ENCODE results near the gene TDRD6. TPM values are rescaled to one million over a fixed set of nuclear protein-coding genes. Genes with fewer than 3 reads are reported as not detected.
A peak's percentile ranks its signal among the peaks of the same experiment; 100 is the strongest.

Gene TDRD6
- total RNA-seq, 2 donors from 2014 or later, result 0.09 to 0.20 TPM

DNA sequence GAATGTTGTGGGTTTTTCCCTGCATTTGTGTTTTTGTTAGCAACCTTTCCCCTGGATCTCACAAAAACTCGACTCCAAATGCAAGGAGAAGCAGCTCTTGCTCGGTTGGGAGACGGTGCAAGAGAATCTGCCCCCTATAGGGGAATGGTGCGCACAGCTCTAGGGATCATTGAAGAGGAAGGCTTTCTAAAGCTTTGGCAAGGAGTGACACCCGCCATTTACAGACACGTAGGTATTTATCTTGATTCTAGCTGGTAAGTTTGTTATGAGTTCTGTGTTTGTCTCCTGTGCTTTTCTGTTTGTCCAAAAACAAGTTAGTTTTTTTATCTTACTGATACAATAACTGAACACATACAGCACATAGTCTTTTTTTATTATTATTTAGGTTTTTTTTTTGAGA is 31.9 kb upstream of the TDRD6 start:
- H3K4me1 ChIP-seq (ENCODE audit: control insufficient read depth, insufficient read depth, low read length), result no peaks in the 10 kb centered on the region
- Mint-ChIP-seq H3K4me3 (no peak overlapping the region), H3K9me3 (no peaks in the 10 kb centered on the region), H3K27ac (no peak overlapping the region), H3K27me3 (ENCODE audit: insufficient read depth) (peaks cover 15% of the 10 kb centered on the region), H3K36me3 (ENCODE audit: low read depth) (peaks cover 2% of the 10 kb centered on the region), H3K4me1 (peaks cover 11% of the 10 kb centered on the region)
- WGBS, 2 experiments (ENCODE audit: insufficient coverage in 1 of 2, insufficient read length in 1 of 2), result 33 to 36% methylated on average over 3 to 6 of the region's 6 CpGs
- peak; percentile 91 for DNase-seq
- no peak overlapping the region for H3K9ac ChIP-seq (ENCODE audit: extremely low read depth, low read length, poor library complexity, severe bottlenecking)
- no peak overlapping the region for H3K27ac ChIP-seq (ENCODE audit: low read depth, low read length)
- no peak overlapping the region for H3K4me3 ChIP-seq (ENCODE audit: low read length)
- no peaks in the 10 kb centered on the region for H3K9me3 ChIP-seq (ENCODE audit: control insufficient read depth, low read length)
- TF ChIP-seq, protein P1, sequence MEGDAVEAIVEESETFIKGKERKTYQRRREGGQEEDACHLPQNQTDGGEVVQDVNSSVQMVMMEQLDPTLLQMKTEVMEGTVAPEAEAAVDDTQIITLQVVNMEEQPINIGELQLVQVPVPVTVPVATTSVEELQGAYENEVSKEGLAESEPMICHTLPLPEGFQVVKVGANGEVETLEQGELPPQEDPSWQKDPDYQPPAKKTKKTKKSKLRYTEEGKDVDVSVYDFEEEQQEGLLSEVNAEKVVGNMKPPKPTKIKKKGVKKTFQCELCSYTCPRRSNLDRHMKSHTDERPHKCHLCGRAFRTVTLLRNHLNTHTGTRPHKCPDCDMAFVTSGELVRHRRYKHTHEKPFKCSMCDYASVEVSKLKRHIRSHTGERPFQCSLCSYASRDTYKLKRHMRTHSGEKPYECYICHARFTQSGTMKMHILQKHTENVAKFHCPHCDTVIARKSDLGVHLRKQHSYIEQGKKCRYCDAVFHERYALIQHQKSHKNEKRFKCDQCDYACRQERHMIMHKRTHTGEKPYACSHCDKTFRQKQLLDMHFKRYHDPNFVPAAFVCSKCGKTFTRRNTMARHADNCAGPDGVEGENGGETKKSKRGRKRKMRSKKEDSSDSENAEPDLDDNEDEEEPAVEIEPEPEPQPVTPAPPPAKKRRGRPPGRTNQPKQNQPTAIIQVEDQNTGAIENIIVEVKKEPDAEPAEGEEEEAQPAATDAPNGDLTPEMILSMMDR (conservative IDR thresholded peaks at IDR 0.05), result peak; percentile 89
- no peaks in the 10 kb centered on the region for H3K36me3 ChIP-seq (ENCODE audit: control insufficient read depth, insufficient read depth, low read length)
- peaks cover 22% of the 10 kb centered on the region for H3K27me3 ChIP-seq (ENCODE audit: control insufficient read depth, insufficient read depth, low read length, poor library complexity, severe bottlenecking)

DNA sequence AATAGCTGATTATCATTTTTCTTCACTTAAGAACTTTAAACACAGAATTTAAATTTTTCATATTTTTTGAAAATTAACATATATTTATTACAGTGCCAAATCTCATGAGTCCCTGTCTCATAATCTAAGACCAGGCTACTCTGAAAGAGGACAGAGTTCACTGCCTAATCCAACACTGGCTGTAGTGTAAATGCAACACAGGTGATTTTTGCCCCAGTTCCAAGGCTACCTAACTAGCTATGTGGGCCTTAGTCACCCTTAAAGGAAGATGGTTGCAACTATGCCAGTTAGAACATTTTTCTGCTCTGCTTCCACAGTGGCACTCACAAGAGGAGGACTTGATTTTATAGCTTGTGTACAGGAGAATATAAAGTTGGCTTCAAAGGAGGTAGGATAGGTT is 30.0 kb upstream of the TDRD6 start:
- H3K4me1 Mint-ChIP-seq, result peaks cover 8% of the 10 kb centered on the region
- no peak overlapping the region for H3K27ac Mint-ChIP-seq
- no peaks in the 10 kb centered on the region for H3K9me3 ChIP-seq (ENCODE audit: control insufficient read depth, low read length)
- H3K27me3 Mint-ChIP-seq (ENCODE audit: insufficient read depth), result peaks cover 15% of the 10 kb centered on the region
- no peaks in the 10 kb centered on the region for H3K4me1 ChIP-seq (ENCODE audit: control insufficient read depth, insufficient read depth, low read length)
- no peak overlapping the region for H3K27ac ChIP-seq (ENCODE audit: low read depth, low read length)
- no peaks in the 10 kb centered on the region for H3K36me3 ChIP-seq (ENCODE audit: control insufficient read depth, insufficient read depth, low read length)
- H3K27me3 ChIP-seq (ENCODE audit: control insufficient read depth, insufficient read depth, low read length, poor library complexity, severe bottlenecking), result peaks cover 22% of the 10 kb centered on the region
- TF ChIP-seq, protein P1 (conservative IDR thresholded peaks at IDR 0.05), result no peak
- no peak for DNase-seq
- H3K9me3 Mint-ChIP-seq, result no peaks in the 10 kb centered on the region
- no peak overlapping the region for H3K4me3 ChIP-seq (ENCODE audit: low read length)
- H3K9ac ChIP-seq (ENCODE audit: extremely low read depth, low read length, poor library complexity, severe bottlenecking), result no peak overlapping the region
- H3K36me3 Mint-ChIP-seq (ENCODE audit: low read depth), result peaks cover 2% of the 10 kb centered on the region
- H3K4me3 Mint-ChIP-seq, result no peak overlapping the region

DNA sequence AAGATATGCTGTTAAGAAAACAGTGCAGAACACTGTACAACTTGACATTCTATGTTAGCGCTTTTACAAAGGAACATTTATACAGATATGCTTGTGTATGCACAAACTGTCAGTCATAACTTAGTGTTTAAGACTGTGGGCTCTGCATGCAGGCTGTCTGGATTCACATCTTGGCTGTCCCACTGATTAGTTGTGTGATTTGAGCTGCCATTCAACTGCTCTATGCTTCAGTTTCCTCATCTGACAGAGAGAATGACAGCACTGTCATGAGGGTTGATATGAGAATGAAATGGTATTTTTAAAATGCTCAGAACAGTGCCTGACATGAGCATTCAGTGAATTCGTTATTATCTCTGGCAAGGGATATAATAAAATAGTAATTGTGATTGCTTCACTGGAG is 26.2 kb upstream of the TDRD6 start:
- Histone ChIP-seq H3K27me3 (ENCODE audit: control insufficient read depth, insufficient read depth, low read length, poor library complexity, severe bottlenecking) (no peaks in the 10 kb centered on the region), H3K4me3 (ENCODE audit: low read length) (no peak overlapping the region), H3K4me1 (ENCODE audit: control insufficient read depth, insufficient read depth, low read length) (no peaks in the 10 kb centered on the region), H3K27ac (ENCODE audit: low read depth, low read length) (no peak overlapping the region), H3K36me3 (ENCODE audit: control insufficient read depth, insufficient read depth, low read length) (no peaks in the 10 kb centered on the region), H3K9ac (ENCODE audit: extremely low read depth, low read length, poor library complexity, severe bottlenecking) (no peak overlapping the region), H3K9me3 (ENCODE audit: control insufficient read depth, low read length) (no peaks in the 10 kb centered on the region)
- no peak for DNase-seq
- Mint-ChIP-seq H3K27me3 (ENCODE audit: insufficient read depth) (no peaks in the 10 kb centered on the region), H3K9me3 (no peaks in the 10 kb centered on the region), H3K4me3 (no peak overlapping the region), H3K27ac (no peak overlapping the region), H3K4me1 (peaks cover 3% of the 10 kb centered on the region), H3K36me3 (ENCODE audit: low read depth) (no peaks in the 10 kb centered on the region)
- WGBS, 2 experiments (ENCODE audit: insufficient coverage in 1 of 2, insufficient read length in 1 of 2), result 84 to 92% methylated on average over 2 of the region's 2 CpGs
- TF ChIP-seq, protein P1 (conservative IDR thresholded peaks at IDR 0.05), result no peak
